Measurements from ENCODE around the gene OR51V1.
"Not testable (repeated sequence)": the region's sequence is repeated elsewhere in the genome, so short reads cannot be mapped to it uniquely, and the experiment has no call there.

GRCh38 chr11:5248498-5248897 lies 48.0 kb upstream of the OR51V1 start:
- not testable (repeated sequence) for TF ChIP-seq CTCF, POLR2A (IDR thresholded peaks at IDR 0.05)
